GM21737 (cell line): ENCODE results near the gene MRGPRF.
"Not testable (repeated sequence)": the region's sequence is repeated elsewhere in the genome, so short reads cannot be mapped to it uniquely, and the experiment has no call there.

Experiments
- ATAC-seq: cut with Tn5 transposase; IDR thresholded peaks from one replicate; pipeline ENCODE4 v1.9.1; 2021; ENCODE audit warnings: mild to moderate bottlenecking, moderate library complexity; ENCODE audit not compliant: unreplicated experiment

The MRGPRF gene

DNA sequence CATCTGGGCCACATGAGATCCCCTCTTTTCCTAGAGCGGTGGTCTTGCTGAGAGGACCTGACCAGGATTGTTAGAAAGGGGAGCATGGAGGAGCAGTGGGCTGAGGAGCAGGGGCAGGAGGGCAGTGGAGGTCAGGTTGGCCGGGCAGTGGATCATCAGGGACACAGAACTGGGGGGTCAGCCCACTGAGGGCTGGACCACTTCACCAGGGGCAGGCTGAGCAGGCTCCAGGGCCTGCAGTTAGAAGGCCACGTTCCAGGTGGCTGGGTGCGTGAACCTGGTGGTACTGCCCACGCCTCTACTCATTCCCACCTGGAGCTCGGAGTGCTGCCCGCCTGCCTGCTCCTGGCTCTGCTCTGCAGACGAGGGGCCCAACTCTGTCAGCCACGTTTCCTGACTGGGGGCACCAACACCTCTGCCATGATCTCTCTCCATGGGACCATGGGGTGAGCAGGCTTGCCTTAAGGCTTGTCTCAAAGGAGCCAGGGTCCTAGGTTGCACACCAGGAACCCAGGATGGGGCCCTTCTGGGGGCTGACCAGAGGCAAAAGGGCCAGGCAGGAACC is 9.7 kb downstream of the MRGPRF start:
- no peak for ATAC-seq

DNA sequence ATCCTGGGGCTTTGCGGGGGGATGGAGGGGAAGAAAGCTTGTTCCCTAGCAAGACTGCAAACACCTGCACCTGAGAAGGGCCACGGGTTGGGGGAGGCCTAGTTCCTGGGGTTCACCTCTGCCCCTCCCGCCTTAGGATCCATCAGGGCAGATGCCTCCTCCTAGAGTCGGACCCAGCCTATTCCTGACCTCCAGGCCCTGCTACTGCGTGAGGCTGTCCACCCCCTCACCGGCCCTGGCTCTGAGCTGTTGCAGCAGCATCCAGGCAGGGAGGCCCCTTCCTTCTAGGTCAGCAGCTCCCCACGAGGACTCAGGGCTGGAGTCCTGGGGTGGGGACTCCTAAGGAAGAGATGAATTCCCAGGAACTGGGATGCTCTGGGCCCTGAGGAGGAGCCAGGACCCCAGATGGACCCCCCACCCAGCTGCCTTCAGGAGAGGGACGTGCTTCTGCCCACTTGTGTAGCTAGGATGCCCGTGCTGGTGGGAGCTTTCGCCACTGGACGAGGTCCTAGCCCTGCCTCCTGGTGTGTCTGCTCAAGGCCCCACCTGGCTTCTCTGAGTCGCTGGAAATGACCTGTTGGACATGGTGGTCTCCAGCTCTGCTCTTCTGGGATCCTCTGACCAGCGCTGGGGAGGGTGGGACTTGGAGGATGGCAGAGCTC is 10.3 kb downstream of the MRGPRF start:
- ATAC-seq = no peak

DNA sequence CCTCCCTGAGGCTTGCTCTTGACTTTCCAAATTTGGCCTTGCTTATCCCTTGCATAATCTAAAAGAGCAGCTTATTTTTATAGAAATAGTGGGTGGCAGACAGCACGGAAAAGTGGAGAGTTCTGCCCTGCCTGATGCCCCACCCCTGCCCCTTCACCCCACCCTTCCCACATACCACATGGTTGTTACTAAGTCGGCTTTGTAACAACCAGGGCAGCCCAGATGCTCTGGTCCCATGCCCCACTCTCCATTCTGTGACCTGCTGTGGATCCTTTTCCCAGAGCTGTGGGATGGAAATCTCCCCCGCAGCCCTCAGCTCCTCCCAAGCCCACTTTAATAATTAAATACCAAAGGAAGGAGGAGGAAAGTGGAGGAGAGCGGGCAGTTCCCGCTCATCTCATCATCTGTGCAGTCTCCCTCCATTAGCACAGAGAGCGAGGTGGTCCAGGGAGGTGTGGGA is 10.9 kb downstream of the MRGPRF start:
- no peak for ATAC-seq

DNA sequence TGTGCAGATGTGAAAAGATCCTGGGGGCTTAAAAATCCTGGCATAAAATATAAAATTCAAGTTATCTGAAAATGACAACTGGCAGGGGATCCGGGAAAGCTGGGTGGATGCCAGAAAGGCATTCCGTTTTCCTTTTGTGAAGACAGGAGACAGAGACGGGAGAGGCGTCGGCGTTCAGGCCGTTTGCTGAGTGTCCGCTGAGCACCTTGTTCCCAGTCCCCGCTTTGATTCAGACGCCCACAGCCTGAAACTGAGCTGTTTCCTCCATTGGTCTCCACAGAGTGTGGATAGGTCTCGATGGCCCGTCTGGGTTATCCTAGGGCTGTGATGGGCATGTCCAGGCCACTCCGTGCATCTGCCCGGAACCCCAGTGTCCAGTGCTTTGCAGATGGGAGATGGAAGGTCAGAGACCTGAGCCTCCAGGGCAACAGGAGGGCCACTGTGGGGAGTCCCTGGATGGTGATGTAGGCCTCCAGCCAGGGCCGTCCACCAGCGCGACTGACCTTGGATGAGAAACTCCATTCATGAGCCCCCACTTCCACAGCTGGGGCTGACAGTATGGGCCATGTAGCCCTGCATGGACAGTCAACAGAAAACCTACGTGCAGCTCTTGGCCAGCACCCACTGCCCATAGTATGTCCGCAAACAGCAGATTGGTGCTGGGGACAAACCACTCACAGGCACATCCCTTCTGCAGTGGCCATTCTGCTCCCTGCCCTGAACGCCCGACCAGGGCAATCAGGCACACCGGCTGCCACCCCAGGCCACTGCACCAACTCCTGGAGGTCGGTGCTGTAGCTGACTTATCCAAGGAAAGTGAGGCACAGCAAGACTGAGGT is 11.6 kb downstream of the MRGPRF start:
- no peak for ATAC-seq

DNA sequence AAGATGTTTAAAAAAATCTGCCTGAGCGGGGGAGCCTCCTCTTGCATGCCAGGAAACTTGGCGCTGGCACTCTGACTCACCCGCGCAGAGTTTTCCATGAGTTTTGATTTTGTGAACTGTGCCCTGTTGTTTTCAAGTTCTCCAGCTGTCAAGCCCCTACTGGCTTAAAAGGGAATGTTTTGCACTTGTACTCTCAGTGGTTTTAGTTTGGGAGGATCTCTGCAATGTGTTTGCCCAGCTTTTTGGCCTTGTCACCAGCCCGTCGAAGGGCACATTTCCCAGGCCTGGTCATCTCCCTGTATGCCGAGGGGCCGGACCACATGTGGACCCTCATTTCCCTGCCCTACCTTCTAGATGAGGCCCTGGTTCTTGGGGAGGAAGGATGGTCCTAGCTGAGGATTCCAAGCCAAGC is 12.2 kb downstream of the MRGPRF start:
- ATAC-seq = no peak

DNA sequence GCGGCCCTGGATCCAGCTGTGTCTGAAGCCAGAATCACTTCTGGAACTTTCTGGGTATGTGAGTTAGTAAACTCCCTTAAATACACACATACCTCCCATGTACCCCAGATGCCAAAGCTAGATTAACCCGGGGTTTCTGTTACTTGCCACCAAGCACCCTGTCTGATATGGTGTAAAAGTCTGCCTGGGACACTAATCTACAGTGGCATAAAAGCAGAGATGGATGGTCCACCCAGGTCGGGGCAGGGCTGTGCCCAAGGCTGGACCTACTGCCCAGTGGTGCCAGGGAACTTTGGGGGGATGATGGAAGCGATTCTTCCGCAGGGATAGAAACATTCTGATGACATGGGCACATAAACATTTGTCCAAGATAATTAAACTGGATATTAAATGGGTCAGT is 12.7 kb downstream of the MRGPRF start:
- no peak for ATAC-seq

DNA sequence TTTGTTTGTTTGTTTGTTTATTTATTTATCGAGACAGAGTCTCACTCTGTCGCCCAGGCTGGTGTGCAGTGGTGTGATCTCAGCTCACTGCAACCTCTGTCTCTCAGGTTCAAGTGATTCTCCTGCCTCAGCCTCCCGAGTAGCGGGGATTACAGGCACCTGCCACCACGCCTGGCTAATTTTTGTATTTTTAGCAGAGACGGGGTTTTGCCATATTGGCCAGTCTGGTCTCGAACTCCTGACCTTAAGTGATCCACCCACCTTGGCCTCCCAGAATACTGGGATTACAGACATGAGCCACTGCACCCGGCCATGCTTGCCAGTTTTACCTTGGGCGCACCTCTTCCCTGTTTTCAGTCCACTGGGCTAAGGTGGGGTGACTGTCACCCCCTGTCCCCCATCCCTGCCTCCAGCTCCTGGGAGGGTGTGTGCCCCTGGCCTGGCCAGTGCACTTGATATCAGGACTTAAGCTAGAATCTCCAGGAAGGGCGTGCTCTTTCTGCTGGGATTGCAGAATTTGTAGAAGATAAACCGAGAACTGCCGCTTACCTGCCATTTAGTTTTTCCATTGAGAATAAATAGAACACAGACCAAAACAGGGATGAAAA is 13.2 kb downstream of the MRGPRF start:
- ATAC-seq = not testable (repeated sequence)

DNA sequence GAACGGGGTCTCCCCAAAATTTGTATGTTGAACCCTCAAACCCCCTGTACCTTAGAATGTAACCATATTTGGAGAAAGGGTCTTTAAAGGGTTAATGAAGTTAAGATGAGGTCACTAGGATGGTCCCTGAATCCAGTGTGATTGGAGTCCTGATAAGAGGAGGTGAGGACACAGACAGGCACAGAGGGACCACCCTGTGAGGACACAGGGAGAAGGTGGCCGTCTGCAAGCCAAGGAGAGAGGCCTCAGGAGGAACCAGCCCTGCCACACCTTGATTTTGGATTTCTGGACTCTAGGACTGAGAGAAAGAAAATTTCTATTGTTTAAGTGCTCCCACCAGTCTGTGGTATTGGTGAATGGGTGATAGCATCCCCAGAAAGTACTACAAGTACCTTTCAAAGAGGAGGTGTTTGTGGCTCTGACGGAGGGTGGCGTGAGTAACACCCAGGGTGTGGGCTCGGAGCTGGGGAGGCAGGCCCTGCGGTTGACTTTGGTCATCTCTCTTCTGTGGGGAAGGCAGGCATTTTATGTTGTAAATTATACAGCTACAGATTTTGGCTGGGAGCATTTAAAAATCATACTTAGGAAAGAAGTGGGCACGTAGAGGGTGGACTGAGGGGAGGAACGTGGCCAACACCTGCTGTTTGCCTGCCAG is 13.8 kb downstream of the MRGPRF start:
- ATAC-seq = no peak

DNA sequence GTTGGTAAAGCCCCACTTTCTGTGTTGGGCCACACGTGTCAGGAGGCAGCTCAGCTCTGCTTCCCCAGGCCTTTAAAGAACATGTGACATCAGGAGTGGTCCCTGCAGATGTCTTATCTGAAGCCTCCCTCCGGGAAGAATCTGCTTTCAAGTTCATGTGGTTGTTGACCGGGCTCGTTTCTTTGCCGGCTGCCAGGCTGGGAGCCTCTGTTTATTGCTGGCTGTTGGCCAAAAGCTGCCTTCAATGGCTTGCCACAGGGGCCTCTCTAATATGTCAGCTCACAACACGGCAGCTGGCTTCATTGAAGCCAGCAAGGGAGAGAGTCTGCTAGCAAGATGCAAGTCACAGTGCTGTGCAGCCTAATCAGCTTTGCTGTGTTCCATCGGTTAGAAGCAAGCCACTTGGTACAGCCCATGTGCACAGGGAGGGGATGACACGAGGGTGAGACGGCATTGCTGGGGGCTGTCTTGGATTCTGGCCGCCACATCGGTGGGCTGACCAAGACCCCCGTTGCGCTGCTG is 14.6 kb downstream of the MRGPRF start:
- no peak for ATAC-seq

DNA sequence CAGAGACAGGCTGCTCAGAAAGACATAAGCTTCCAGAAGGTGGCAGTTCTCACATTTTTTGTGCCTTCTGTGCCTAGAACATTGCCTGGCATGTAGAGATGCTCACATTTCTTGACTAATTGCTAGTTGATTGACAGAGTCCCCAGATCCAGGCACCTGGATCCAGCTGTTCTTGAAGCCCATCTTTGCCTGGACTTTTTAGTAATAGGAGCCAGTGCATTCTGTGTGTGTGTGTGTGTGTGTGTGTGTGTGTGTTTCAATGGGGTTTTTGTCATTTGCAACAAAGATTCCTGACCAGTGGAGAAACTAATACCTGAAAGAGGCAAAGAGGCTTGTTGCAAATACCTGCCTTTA is 15.1 kb downstream of the MRGPRF start:
- no peak for ATAC-seq

DNA sequence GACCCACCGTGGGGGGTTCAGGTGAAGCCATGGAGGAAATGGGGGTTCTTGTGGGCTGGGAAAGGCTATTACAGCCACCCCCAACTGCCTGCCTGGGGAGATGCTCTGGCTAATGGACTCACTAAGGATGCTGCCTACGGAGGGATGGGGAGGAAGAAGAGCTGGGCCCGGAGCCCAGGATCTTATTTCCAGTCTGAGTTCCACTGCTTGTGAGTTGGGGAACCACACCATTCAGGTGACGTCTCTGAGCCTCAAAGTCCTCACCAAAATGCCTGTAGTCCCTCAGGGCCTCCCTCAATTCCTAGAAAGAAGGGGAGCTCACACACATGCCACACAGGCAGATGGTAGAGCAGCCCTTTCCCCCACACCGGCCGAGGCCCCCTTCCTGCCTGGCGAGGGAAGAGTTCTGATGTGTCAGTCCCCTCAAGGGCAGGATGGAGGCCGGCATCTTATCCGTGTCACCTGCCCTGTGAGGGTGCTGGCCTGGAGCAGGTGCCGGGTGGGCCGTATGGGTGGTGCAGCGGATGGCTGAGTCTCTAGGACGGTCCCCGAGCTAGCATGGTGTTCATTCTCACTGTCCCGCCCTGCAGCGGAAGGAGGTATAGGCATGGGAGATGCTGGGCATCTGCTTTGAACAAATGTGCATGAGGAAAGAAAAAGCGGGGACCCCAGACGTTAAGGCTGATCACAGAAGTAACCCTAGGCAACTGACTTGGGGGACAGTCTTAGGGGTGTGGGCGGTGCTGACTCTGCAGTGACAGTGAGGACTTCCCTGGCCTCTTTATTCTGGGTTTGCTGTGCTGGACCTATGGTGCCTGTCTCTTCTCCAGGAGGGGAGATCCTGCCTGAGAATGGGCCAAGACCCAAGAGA is 15.7 kb downstream of the MRGPRF start:
- no peak for ATAC-seq

DNA sequence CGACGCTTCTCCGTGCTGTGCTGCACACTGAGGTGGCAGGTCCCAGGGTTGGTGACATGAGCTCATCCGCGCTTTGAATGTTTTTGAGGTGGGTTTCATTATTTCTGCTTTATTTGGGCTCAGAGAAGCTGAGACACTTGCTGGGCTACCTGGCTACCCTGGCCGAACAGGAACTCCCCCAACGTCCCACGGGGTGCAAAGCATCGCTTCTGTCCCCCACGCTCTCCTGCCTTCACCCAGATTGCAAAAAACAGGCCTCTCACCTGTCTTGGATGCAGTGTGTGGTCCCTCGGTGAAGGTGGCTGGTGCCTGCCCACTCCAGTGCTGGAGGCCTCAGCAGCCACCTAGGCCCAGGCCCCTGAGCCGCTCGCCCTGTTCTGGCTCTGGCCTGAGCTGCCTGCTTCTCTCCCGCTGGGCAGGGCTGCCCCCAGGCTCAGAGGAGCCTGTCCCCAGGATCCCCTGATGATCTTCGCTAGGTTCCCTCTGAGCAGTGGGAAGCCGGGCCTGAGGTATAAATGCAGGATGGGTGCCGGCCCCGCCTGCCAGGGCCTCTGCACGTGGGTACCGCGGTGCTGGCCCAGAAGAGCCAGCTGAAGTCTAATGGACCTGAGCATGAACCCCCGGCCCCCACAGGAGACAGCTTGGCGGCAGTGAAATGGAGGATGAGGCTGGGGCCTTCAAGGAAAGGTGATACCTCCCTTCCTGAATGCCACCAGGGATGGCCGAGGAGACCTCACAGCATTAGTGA is 16.5 kb downstream of the MRGPRF start:
- ATAC-seq = no peak

DNA sequence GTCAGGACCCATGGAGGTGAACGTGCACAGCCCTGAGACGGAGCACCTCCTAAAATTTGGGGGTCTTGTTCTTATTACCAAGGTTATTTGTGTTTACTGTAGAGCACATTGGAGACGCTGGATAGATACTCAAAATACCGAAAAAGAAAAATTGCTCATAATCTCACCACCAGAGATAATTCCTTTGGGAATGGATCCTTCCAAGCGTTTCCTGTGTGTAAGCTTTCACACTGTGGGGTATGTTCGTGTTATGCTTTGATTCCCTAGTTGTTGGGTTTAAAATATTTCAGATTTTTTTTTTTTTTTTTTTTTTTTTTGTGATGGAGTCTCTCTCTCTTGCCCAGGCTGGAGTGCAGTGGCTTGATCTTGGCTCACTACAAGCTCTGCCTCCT is 18.2 kb downstream of the MRGPRF start:
- ATAC-seq = no peak

DNA sequence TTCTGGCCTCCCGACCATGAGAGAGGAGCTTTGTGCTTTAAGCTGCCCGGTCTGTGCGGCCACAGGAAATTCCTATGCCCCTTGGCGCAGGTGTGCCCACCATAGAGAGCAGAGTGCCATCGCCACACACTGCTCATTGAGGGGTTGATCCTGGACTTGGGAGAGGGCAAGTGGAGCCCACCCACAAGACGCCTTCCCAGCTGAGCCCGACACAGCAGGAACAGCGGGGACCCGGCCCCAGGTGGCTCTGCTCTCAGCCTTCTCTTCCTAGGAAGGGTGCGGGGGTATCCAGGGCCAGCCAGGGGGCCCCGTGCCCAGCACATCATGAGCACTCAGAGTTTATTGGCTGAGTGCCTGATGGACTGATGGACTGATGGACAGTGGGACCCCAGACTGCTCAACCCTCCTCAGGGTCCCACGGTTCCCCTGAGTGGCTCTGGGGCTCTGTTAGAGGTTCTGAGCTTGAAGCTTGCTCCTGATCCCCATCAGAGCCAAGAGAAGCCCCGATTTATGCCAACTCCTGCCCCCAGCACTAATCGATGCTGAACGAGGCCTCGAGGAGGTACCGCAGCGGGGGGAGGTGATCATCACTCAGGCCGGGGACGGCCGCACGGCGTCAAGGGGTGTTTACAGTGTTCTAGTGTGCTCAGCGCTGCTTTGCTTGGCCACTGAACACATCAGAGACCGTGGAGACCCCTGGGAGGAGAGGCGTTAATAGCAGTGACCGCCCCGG is 18.7 kb downstream of the MRGPRF start:
- ATAC-seq = no peak

DNA sequence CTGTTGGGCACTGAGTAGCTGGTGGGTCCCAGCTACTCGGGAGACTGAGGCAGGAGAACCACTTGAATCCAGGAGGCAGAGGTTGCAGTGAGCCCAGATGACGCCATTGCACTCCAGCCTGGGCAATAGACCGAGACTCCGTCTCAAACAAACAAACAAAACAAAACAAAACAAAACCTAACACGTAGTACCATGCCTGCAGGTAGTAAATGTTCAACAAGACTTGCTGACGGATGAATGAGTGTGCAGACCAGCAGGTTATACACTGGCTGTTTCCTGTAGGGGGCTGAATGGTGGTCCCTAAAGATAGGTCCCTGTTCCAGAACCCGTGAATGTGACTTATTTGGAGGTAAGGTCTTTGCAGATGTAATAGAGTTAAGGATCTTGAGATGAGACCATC is 19.5 kb downstream of the MRGPRF start:
- ATAC-seq = no peak

DNA sequence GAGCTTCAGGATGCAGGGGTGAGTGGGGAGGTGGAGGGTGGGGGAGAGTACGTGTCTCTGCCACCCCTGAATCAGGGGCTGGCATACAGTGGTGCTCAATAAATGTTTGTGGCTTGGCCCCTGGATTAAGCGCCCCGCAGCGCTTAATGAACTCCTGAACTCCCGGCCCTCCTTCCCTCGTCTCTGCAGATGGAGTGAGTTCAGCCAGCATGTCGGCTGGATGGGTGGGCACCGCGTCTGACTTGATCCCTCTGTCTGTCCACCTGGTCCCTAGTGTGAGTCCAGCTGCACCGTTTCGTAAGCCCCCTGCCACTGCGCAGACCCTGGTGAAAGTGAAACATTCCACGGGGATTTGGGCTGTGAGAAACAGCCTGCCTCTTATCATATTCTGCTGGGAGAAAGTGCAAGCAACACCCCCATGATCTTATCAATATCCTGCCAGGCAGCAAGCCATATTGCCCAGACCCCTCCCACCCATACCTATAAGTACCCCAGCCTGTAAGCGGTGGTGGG is 20.2 kb downstream of the MRGPRF start:
- no peak for ATAC-seq

DNA sequence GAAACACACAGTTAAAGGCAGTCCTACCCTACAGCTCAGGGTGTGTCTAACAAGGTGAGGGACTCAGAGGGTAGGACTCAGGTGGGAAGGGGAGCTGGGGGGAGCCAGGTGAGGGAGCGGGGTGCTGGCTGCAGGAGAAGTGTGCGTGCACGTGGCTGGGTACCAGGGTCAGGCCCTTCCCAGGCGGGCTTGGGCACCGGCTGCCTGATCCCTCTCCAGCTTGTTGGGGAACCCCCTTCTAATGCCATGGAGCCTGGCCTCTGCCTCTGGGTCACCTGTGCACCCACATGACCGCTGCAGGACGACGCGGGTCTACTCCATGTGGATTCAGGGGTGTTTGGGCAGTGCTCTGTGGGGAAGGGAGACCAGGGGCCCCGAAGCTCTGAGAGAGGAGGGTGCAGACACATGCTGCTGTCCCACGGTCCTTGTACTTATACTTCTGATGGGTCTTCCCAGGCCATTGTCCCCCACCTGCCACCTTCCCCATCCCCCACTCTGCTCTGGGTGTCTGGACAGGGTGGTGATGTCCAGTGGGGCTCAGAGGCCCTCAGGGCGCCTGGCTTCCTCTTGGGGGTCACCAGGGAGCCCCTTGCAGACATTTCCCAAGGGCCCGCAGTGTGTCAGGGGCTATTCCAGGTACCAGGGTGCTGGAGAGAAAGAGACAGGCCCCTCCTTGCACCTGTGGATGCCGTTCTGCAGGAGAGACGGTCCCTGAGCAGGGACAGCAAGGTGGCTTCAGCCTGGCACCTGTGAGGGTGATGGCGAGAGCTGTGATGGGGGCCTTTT is 21.9 kb downstream of the MRGPRF start:
- ATAC-seq = no peak
